Osteoblast (primary cell): ENCODE measurements around the gene SRP68. TPM values are rescaled to one million over a fixed set of nuclear protein-coding genes. Genes with fewer than 3 reads are reported as not detected.

Source experiments
- DNase-seq: peaks from one replicate; pipeline ENCODE4 v3.0.0; 2011; ENCODE audit warnings: low spot score, mixed read lengths; ENCODE audit not compliant: insufficient read length; ENCODE audit errors: missing footprints
- H2AFZ ChIP-seq: 2 replicates; pipeline ENCODE4 v1.6.0; 2011; ENCODE audit warnings: mild to moderate bottlenecking, low read length
- H3K27ac ChIP-seq: 2 replicates; pipeline ENCODE4 v1.5.1; 2011; ENCODE audit warnings: mild to moderate bottlenecking, low read depth, low read length, moderate library complexity
- H3K27me3 ChIP-seq: 2 replicates; pipeline ENCODE4 v1.6.0; 2012; ENCODE audit warnings: mild to moderate bottlenecking, control low read depth, inconsistent platforms, low read length, moderate library complexity; ENCODE audit not compliant: insufficient read depth
- H3K36me3 ChIP-seq: 2 replicates; pipeline ENCODE4 v1.5.1; 2011; ENCODE audit warnings: mild to moderate bottlenecking, low read length, control low read depth, moderate library complexity; ENCODE audit not compliant: insufficient read depth
- H3K4me1 ChIP-seq: 2 replicates; pipeline ENCODE4 v1.5.1; 2011; ENCODE audit warnings: mild to moderate bottlenecking, low read length, control low read depth, moderate library complexity; ENCODE audit not compliant: insufficient read depth
- H3K4me2 ChIP-seq: 2 replicates; pipeline ENCODE4 v1.6.0; 2011; ENCODE audit warnings: mild to moderate bottlenecking, low read length; ENCODE audit not compliant: insufficient read depth
- H3K4me3 ChIP-seq: fragments of 200-600 bp; sonication (generic); 3 replicates; pipeline ENCODE4 v1.5.1; 2012; ENCODE audit warnings: mild to moderate bottlenecking, low read length, inconsistent platforms; ENCODE audit not compliant: insufficient read depth
- H3K79me2 ChIP-seq: 2 replicates; pipeline ENCODE4 v1.6.0; 2012; ENCODE audit warnings: mild to moderate bottlenecking, low read length, control low read depth, inconsistent platforms; ENCODE audit not compliant: insufficient read depth
- H3K9me3 ChIP-seq: 2 replicates; pipeline ENCODE4 v1.5.1; 2011; ENCODE audit warnings: low read depth, low read length, control low read depth
- H4K20me1 ChIP-seq: 2 replicates; pipeline ENCODE4 v1.6.0; 2012; ENCODE audit warnings: mild to moderate bottlenecking, low read length, control low read depth; ENCODE audit not compliant: insufficient read depth
- total RNA-seq: library from RNA; depleted of rRNA; stranded (reverse); fragments of >200 nt; gene quantifications from 2 replicates; pipeline ENCODE4 v1.2.3, GENCODE V29; 2012
- TF ChIP-seq, protein P1 (sequence below): IDR thresholded peaks from 2 replicates; pipeline ENCODE4 v1.5.1; 2011; ENCODE audit warnings: mild to moderate bottlenecking, low read depth, low read length, moderate library complexity; ENCODE audit errors: extremely low read depth

Gene SRP68
- total RNA-seq, 1 donor, result 25.3 TPM

DNA sequence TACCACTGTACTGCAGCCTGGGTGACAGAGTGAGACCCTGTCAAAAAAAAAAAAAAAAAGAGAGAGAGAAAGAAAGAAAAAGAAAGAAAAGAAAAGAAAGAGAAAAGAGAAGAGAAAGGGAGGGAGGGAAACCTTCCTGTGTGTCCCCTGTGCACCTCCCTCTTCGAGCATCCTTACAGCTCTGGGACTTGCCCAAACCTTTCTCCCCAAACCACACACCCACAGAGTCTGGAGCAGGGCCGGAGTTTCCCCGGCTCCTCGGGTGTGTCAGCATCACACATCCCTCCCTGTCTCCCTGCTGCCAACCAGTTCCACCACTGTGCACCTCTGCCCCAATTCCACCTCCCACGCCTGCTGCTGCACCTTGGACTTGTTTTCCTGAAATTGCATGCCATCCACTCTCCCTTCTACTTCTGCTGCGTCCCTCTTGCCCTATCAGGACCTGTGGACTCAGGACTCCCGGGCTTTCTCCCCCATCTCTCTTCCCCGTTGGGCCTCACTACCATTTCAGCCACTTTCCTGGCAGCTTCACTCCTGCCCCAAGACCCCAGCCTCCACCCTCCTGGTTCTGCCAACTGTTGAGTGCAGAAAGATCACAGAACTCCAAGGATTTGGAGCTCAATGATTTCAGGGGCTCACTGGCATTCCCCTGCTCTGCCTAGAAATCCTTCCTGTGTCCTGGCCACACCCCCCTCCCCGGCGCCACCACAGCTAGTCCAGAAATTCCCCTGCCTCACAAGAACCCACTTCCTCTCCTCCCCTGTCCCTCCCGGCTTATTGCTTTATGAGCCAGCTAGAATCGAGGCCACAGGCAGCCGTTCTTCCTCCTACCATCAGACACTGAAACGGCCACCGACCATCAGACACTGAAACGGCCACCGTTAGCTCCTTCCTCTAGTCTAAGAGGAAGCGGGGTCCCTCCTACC, 75.4 kb downstream of the SRP68 start:
- H3K27ac ChIP-seq, result peak overlapping the region; percentile 2
- H3K36me3 ChIP-seq, result peaks cover 2% of the 10 kb centered on the region
- H4K20me1 ChIP-seq, result no peaks in the 10 kb centered on the region
- peak; percentile 97 for DNase-seq
- H3K4me1 ChIP-seq, result peaks cover 11% of the 10 kb centered on the region
- peak overlapping the region; percentile 29 for H3K4me3 ChIP-seq
- peak overlapping the region; percentile 59 for H3K4me2 ChIP-seq
- TF ChIP-seq, protein P1, sequence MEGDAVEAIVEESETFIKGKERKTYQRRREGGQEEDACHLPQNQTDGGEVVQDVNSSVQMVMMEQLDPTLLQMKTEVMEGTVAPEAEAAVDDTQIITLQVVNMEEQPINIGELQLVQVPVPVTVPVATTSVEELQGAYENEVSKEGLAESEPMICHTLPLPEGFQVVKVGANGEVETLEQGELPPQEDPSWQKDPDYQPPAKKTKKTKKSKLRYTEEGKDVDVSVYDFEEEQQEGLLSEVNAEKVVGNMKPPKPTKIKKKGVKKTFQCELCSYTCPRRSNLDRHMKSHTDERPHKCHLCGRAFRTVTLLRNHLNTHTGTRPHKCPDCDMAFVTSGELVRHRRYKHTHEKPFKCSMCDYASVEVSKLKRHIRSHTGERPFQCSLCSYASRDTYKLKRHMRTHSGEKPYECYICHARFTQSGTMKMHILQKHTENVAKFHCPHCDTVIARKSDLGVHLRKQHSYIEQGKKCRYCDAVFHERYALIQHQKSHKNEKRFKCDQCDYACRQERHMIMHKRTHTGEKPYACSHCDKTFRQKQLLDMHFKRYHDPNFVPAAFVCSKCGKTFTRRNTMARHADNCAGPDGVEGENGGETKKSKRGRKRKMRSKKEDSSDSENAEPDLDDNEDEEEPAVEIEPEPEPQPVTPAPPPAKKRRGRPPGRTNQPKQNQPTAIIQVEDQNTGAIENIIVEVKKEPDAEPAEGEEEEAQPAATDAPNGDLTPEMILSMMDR, result no peak
- H3K9me3 ChIP-seq, result no peaks in the 10 kb centered on the region
- H3K79me2 ChIP-seq, result no peaks in the 10 kb centered on the region
- peak overlapping the region; percentile 42 for H2AFZ ChIP-seq
- H3K27me3 ChIP-seq, result no peaks in the 10 kb centered on the region

- peak; percentile 38 for DNase-seq
- TF ChIP-seq, protein P1, result no peak
- H3K4me2 ChIP-seq, result no peak overlapping the region
- H4K20me1 ChIP-seq, result no peaks in the 10 kb centered on the region
- no peaks in the 10 kb centered on the region for H3K27me3 ChIP-seq
- H3K79me2 ChIP-seq, result no peaks in the 10 kb centered on the region
- H3K4me3 ChIP-seq, result no peak overlapping the region
- peaks cover 11% of the 10 kb centered on the region for H3K4me1 ChIP-seq
- no peak overlapping the region for H3K27ac ChIP-seq
- peaks cover 8% of the 10 kb centered on the region for H3K36me3 ChIP-seq
- no peak overlapping the region for H2AFZ ChIP-seq
- no peaks in the 10 kb centered on the region for H3K9me3 ChIP-seq
These were observed 76.9 kb downstream of the SRP68 start for GRCh38 chr17:75995385-75995925.

DNA sequence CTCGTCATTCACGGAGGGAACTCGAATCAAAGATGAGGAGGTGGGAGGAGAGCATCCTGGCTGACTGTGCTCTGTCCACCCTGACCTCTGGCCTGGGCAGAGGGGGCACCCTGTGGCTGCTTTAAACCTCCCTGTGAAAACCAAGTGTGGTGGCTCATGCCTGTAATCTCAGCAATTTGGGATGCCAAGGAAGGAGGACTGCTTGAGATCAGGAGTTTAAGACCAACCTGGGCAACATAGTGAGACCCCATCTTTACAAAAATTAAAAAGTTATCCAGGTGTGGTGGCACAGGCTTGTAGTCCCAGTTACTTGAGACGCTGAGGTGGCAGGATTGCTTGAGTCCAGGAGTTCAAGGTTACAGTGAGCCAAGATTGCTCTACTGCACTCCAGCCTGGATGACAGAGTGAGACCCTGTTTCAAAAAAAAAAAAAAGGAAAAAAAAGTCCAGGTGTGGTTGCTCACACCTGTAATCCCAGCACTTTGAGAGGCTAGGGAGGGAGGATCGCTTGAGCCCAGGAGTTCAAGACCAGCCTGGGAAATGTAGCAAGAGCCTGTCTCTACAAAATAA, 77.4 kb downstream of the SRP68 start:
- Histone ChIP-seq H3K79me2 (no peaks in the 10 kb centered on the region), H3K27me3 (no peaks in the 10 kb centered on the region), H4K20me1 (no peaks in the 10 kb centered on the region), H3K9me3 (no peaks in the 10 kb centered on the region), H2AFZ (no peak overlapping the region), H3K4me2 (no peak overlapping the region), H3K4me3 (no peak overlapping the region), H3K36me3 (peaks cover 8% of the 10 kb centered on the region), H3K27ac (no peak overlapping the region), H3K4me1 (peaks cover 11% of the 10 kb centered on the region)
- TF ChIP-seq, protein P1, result no peak
- peak; percentile 22 for DNase-seq

DNA sequence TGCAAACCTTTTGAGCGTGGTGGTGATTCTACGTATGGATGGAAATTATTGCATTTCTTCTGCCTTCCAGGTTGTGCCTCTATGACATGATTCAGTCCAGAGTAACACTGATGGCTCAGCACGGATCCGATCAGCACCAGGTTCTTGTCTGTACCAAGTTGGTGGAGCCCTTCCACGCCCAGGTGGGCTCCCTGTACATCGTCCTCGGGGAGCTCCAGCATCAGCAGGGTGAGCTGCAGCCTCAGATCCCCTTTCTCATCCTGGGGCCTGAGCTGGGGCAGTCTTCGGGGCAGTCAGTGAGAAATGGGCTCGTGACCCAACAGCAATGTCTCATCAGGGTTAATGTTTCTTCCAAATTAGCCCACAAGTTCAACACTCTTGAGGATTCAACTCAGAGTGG, 80.9 kb downstream of the SRP68 start:
- TF ChIP-seq, protein P1, result no peak
- no peak for DNase-seq
- peaks cover under 1% of the 10 kb centered on the region for H3K4me1 ChIP-seq

More for the DNA sequence above, 80.9 kb downstream of the SRP68 start:
- Histone ChIP-seq H3K4me2 (no peak overlapping the region), H3K27me3 (no peaks in the 10 kb centered on the region), H3K27ac (no peak overlapping the region), H4K20me1 (no peaks in the 10 kb centered on the region), H2AFZ (no peak overlapping the region), H3K9me3 (no peaks in the 10 kb centered on the region), H3K79me2 (no peaks in the 10 kb centered on the region), H3K4me3 (no peak overlapping the region), H3K36me3 (peaks cover 8% of the 10 kb centered on the region)
